Right atrium auricular region (tissue), 2 donors: ENCODE data around the gene GRPEL2. TPM values are rescaled to one million over a fixed set of nuclear protein-coding genes. Genes with fewer than 3 reads are reported as not detected.

Source experiments
- DNase-seq: peaks from one replicate; pipeline ENCODE4 v3.0.0-alpha.2; 2019; ENCODE audit warnings: low spot score
- H3K27ac ChIP-seq, 2 donors: fragments of 200-600 bp; sonication (generic); 1 replicate in 1 of 2; 2 replicates in 1 of 2; pipeline ENCODE4 v1.5.1; 2016 to 2019
- H3K27me3 ChIP-seq, 2 donors: fragments of 200-600 bp; sonication (generic); one replicate each; pipeline versions ENCODE4 v1.5.1 to v1.6.0; 2017 to 2019
- H3K36me3 ChIP-seq: fragments of 200-600 bp; sonication (generic); one replicate; pipeline ENCODE4 v1.5.1; 2016
- H3K4me1 ChIP-seq, 2 donors: fragments of 200-600 bp; sonication (generic); one replicate each; pipeline versions ENCODE4 v1.5.1 to v1.6.0; 2017 to 2019
- H3K4me3 ChIP-seq, 2 donors: fragments of 200-600 bp; sonication (generic); 1 replicate in 1 of 2; 2 replicates in 1 of 2; pipeline ENCODE4 v1.5.1; 2017 to 2019; ENCODE audit warnings: mild to moderate bottlenecking in 1 of 2, moderate library complexity in 1 of 2
- H3K9me3 ChIP-seq, 2 donors: fragments of 200-600 bp; sonication (generic); one replicate each; pipeline ENCODE4 v1.5.1; 2019
- CTCF ChIP-seq, 2 donors: fragments of 200-600 bp; sonication (generic); IDR thresholded peaks; one replicate each; pipeline ENCODE4 v1.5.1; 2019; ENCODE audit warnings: antibody characterized with exemption in 2 of 2
- total RNA-seq, 2 donors: library from RNA; depleted of rRNA; stranded (reverse); fragments of >200 nt; gene quantifications; one replicate each; pipeline ENCODE4 v1.1.0, GENCODE V29; 2016

Gene GRPEL2
- total RNA-seq, 2 donors from 2014 or later, result 6.9 to 10.7 TPM

- no peaks in the 10 kb centered on the region for H3K9me3 ChIP-seq
- peaks cover 0 to 81% of the 10 kb centered on the region in 2 donors for H3K4me1 ChIP-seq
- H3K27me3 ChIP-seq, result no peaks in the 10 kb centered on the region
- H3K4me3 ChIP-seq, result no peak overlapping the region
- DNase-seq, result no peak
- no peak for TF ChIP-seq CTCF (IDR thresholded peaks at IDR 0.05)
- peak overlapping the region; percentile 89 to 93 for H3K27ac ChIP-seq
- no peaks in the 10 kb centered on the region for H3K36me3 ChIP-seq
These were observed 37.4 kb downstream of the GRPEL2 start for GRCh38 chr5:149382517-149383220.

- peak overlapping the region; percentile 89 to 93 for H3K27ac ChIP-seq
- no peak overlapping the region for H3K4me3 ChIP-seq
- peaks cover 0 to 88% of the 10 kb centered on the region in 2 donors for H3K4me1 ChIP-seq
- TF ChIP-seq CTCF (IDR thresholded peaks at IDR 0.05), result no peak
- no peaks in the 10 kb centered on the region for H3K9me3 ChIP-seq
- peak; percentile 66 for DNase-seq
- H3K36me3 ChIP-seq, result no peaks in the 10 kb centered on the region
- H3K27me3 ChIP-seq, result no peaks in the 10 kb centered on the region
These were observed 38.1 kb downstream of the GRPEL2 start for GRCh38 chr5:149383399-149383798.

GRCh38 chr5:149386166-149386565, 40.9 kb downstream of the GRPEL2 start:
- Histone ChIP-seq H3K27me3 (no peaks in the 10 kb centered on the region), H3K9me3 (no peaks in the 10 kb centered on the region), H3K4me1 (peaks cover 0 to 93% of the 10 kb centered on the region in 2 donors), H3K27ac (peak overlapping the region; percentile 89 to 93), H3K36me3 (no peaks in the 10 kb centered on the region), H3K4me3 (no peak overlapping the region)
- TF ChIP-seq CTCF (IDR thresholded peaks at IDR 0.05), result no peak
- no peak for DNase-seq

GRCh38 chr5:149387081-149387631, 41.9 kb downstream of the GRPEL2 start:
- H3K4me1 ChIP-seq, result peaks cover 0 to 83% of the 10 kb centered on the region in 2 donors
- no peak for TF ChIP-seq CTCF (IDR thresholded peaks at IDR 0.05)
- H3K36me3 ChIP-seq, result no peaks in the 10 kb centered on the region
- no peak for DNase-seq
- H3K9me3 ChIP-seq, result no peaks in the 10 kb centered on the region
- H3K27ac ChIP-seq, result peak overlapping the region; percentile 89 to 93
- no peaks in the 10 kb centered on the region for H3K27me3 ChIP-seq
- no peak overlapping the region for H3K4me3 ChIP-seq

GRCh38 chr5:149387982-149388381, 42.7 kb downstream of the GRPEL2 start:
- Histone ChIP-seq H3K4me3 (no peak overlapping the region), H3K36me3 (no peaks in the 10 kb centered on the region), H3K4me1 (peaks cover 0 to 75% of the 10 kb centered on the region in 2 donors), H3K9me3 (no peaks in the 10 kb centered on the region), H3K27me3 (no peaks in the 10 kb centered on the region), H3K27ac (peak overlapping the region; percentile 89 to 93)
- no peak for DNase-seq
- no peak for TF ChIP-seq CTCF (IDR thresholded peaks at IDR 0.05)
